Activated naive CD8-positive, alpha-beta T cell treated with anti-CD3 and anti-CD28 coated beads, Interleukin-2, amount 10 ng/mL, durations not matched to agents 7 days and 5 days (primary cell): ENCODE measurements around the gene RPP14. TPM values are rescaled to one million over a fixed set of nuclear protein-coding genes. Genes with fewer than 3 reads are reported as not detected.
"Not testable (repeated sequence)": the region's sequence is repeated elsewhere in the genome, so short reads cannot be mapped to it uniquely, and the experiment has no call there.

Experiments used
- ATAC-seq: fragments of 150-1000 bp; cut with Tn5 transposase; one replicate; pipeline ENCODE4 v1.10.0; 2021; ENCODE audit warnings: low read depth, moderate library complexity
- POLR2A ChIA-PET: fragments of 350-600 bp; sonication (Branson Sonifier 250); formaldehyde crosslinking; loops from one replicate; lab custom pipeline; 2021; ENCODE audit warnings: antibody characterized with exemption; lab: Charles Lee
- DNase-seq: peaks from one replicate; pipeline ENCODE4 v3.0.0; 2021
- H3K27ac Mint-ChIP-seq: one replicate; pipeline ENCODE4 v1.8.0; 2022; ENCODE audit warnings: mild to moderate bottlenecking, mixed read lengths
- H3K27me3 Mint-ChIP-seq: one replicate; pipeline ENCODE4 v1.8.0; 2022; ENCODE audit warnings: mild to moderate bottlenecking, moderate library complexity, mixed read lengths
- H3K36me3 Mint-ChIP-seq: one replicate; pipeline ENCODE4 v1.8.0; 2021; ENCODE audit warnings: mild to moderate bottlenecking, mixed read lengths
- H3K4me1 Mint-ChIP-seq: one replicate; pipeline ENCODE4 v1.8.0; 2021; ENCODE audit warnings: mixed read lengths
- H3K4me3 Mint-ChIP-seq: one replicate; pipeline ENCODE4 v1.8.0; 2022; ENCODE audit warnings: mild to moderate bottlenecking, moderate library complexity, mixed read lengths
- H3K9me3 Mint-ChIP-seq: one replicate; pipeline ENCODE4 v1.8.0; 2021; ENCODE audit warnings: mixed read lengths
- total RNA-seq, 2 experiments: library from RNA; stranded (reverse); gene quantifications; one replicate each; pipeline ENCODE4 v1.2.3, GENCODE V29; 2021

RPP14 gene
- 10 to 100 TPM; 13.9 to 14.4 TPM for total RNA-seq

- Mint-ChIP-seq H3K9me3 (no peaks in the 10 kb centered on the region), H3K4me1 (peaks cover 22% of the 10 kb centered on the region), H3K27me3 (peaks cover 18% of the 10 kb centered on the region), H3K4me3 (peak within 1 kb of the TSS; percentile 97), H3K27ac (peak within 1 kb of the TSS; percentile 100), H3K36me3 (peaks cover 8% of the 10 kb centered on the region)
- peak; percentile 99 for DNase-seq
- POLR2A ChIA-PET: interaction anchor here (0.6 to 1.8 kb wide), 17 partner anchors 10 to 550 kb away, joined by 3 to 13 read pairs (median 4); partner anchors contain the start of genes ABHD6, KCTD6, PDHB and PXK
- peak; percentile 89 for ATAC-seq
These were observed at the start of gene RPP14, which contains the start of gene HTD2 for GRCh38 chr3:58305882-58306711. Gene RPP14, plus strand, starts transcription at chr3:58306245. Its CDS starts 4,085 bp downstream, at chr3:58310330. Gene HTD2, plus strand, starts transcription at chr3:58306520. Its CDS starts 11,094 bp downstream, at chr3:58317614.

GRCh38 chr3:58256511-58256910 lies 49.5 kb upstream of the RPP14 start:
- H3K4me1 Mint-ChIP-seq: peaks cover 8% of the 10 kb centered on the region
- no peak overlapping the region for H3K27ac Mint-ChIP-seq
- DNase-seq (no peak), ATAC-seq (no peak)
- POLR2A ChIA-PET: no interaction called here
- H3K9me3 Mint-ChIP-seq: no peaks in the 10 kb centered on the region
- H3K4me3 Mint-ChIP-seq: no peak overlapping the region
- peaks cover 5% of the 10 kb centered on the region for H3K36me3 Mint-ChIP-seq
- no peaks in the 10 kb centered on the region for H3K27me3 Mint-ChIP-seq

GRCh38 chr3:58258392-58259055 lies 47.5 kb upstream of the RPP14 start:
- POLR2A ChIA-PET: no interaction called here
- Mint-ChIP-seq H3K4me3 (no peak overlapping the region), H3K36me3 (peaks cover 7% of the 10 kb centered on the region), H3K27ac (no peak overlapping the region), H3K27me3 (no peaks in the 10 kb centered on the region), H3K4me1 (peaks cover 6% of the 10 kb centered on the region), H3K9me3 (no peaks in the 10 kb centered on the region)
- no peak for DNase-seq
- no peak for ATAC-seq

GRCh38 chr3:58260261-58260731 lies 45.7 kb upstream of the RPP14 start:
- H3K36me3 Mint-ChIP-seq: peaks cover 7% of the 10 kb centered on the region
- ATAC-seq: peak; percentile 67
- H3K27me3 Mint-ChIP-seq: no peaks in the 10 kb centered on the region
- POLR2A ChIA-PET: no interaction called here
- no peaks in the 10 kb centered on the region for H3K9me3 Mint-ChIP-seq
- no peak overlapping the region for H3K27ac Mint-ChIP-seq
- no peak for DNase-seq
- peaks cover 6% of the 10 kb centered on the region for H3K4me1 Mint-ChIP-seq
- no peak overlapping the region for H3K4me3 Mint-ChIP-seq

- H3K36me3 Mint-ChIP-seq: peaks cover 7% of the 10 kb centered on the region
- no peak overlapping the region for H3K27ac Mint-ChIP-seq
- peaks cover 6% of the 10 kb centered on the region for H3K4me1 Mint-ChIP-seq
- POLR2A ChIA-PET: no interaction called here
- H3K9me3 Mint-ChIP-seq: no peaks in the 10 kb centered on the region
- DNase-seq (no peak), ATAC-seq (peak; percentile 14)
- H3K27me3 Mint-ChIP-seq: no peaks in the 10 kb centered on the region
- no peak overlapping the region for H3K4me3 Mint-ChIP-seq
These were observed 45.3 kb upstream of the RPP14 start for GRCh38 chr3:58260733-58261132.

GRCh38 chr3:58261954-58262666 lies 43.9 kb upstream of the RPP14 start:
- POLR2A ChIA-PET: no interaction called here
- Mint-ChIP-seq H3K4me3 (no peak overlapping the region), H3K4me1 (peaks cover 6% of the 10 kb centered on the region), H3K36me3 (peaks cover 5% of the 10 kb centered on the region), H3K9me3 (no peaks in the 10 kb centered on the region), H3K27me3 (no peaks in the 10 kb centered on the region), H3K27ac (no peak overlapping the region)
- ATAC-seq: no peak
- DNase-seq: no peak

GRCh38 chr3:58266577-58266976 lies 39.5 kb upstream of the RPP14 start:
- H3K27me3 Mint-ChIP-seq: no peaks in the 10 kb centered on the region
- peaks cover 4% of the 10 kb centered on the region for H3K36me3 Mint-ChIP-seq
- no peak overlapping the region for H3K27ac Mint-ChIP-seq
- POLR2A ChIA-PET: no interaction called here
- H3K4me1 Mint-ChIP-seq: no peaks in the 10 kb centered on the region
- DNase-seq (no peak), ATAC-seq (no peak)
- H3K4me3 Mint-ChIP-seq: no peak overlapping the region
- no peaks in the 10 kb centered on the region for H3K9me3 Mint-ChIP-seq

GRCh38 chr3:58267543-58267942 lies 38.5 kb upstream of the RPP14 start:
- H3K4me3 Mint-ChIP-seq, POLR2A ChIA-PET, ATAC-seq, H3K9me3 Mint-ChIP-seq, H3K4me1 Mint-ChIP-seq, H3K27ac Mint-ChIP-seq, DNase-seq, H3K36me3 Mint-ChIP-seq, H3K27me3 Mint-ChIP-seq: not testable (repeated sequence)

- H3K9me3 Mint-ChIP-seq: no peaks in the 10 kb centered on the region
- no peak for ATAC-seq
- no peaks in the 10 kb centered on the region for H3K4me1 Mint-ChIP-seq
- no peaks in the 10 kb centered on the region for H3K27me3 Mint-ChIP-seq
- DNase-seq: no peak
- POLR2A ChIA-PET: no interaction called here
- H3K36me3 Mint-ChIP-seq: peaks cover 5% of the 10 kb centered on the region
- H3K4me3 Mint-ChIP-seq: no peak overlapping the region
- H3K27ac Mint-ChIP-seq: no peak overlapping the region
These were observed 36.7 kb upstream of the RPP14 start for GRCh38 chr3:58269356-58269755.

- H3K9me3 Mint-ChIP-seq: no peaks in the 10 kb centered on the region
- DNase-seq (no peak), ATAC-seq (no peak)
- H3K4me3 Mint-ChIP-seq: no peak overlapping the region
- H3K27ac Mint-ChIP-seq: no peak overlapping the region
- no peaks in the 10 kb centered on the region for H3K4me1 Mint-ChIP-seq
- H3K36me3 Mint-ChIP-seq: peaks cover 8% of the 10 kb centered on the region
- no peaks in the 10 kb centered on the region for H3K27me3 Mint-ChIP-seq
- POLR2A ChIA-PET: no interaction called here
These were observed 35.6 kb upstream of the RPP14 start for GRCh38 chr3:58270485-58270884.

GRCh38 chr3:58271901-58272501 lies 34.0 kb upstream of the RPP14 start:
- Mint-ChIP-seq H3K4me3 (no peak overlapping the region), H3K9me3 (peaks cover 4% of the 10 kb centered on the region), H3K36me3 (peaks cover 13% of the 10 kb centered on the region), H3K4me1 (no peaks in the 10 kb centered on the region), H3K27me3 (no peaks in the 10 kb centered on the region), H3K27ac (no peak overlapping the region)
- POLR2A ChIA-PET: no interaction called here
- DNase-seq (no peak), ATAC-seq (no peak)

- POLR2A ChIA-PET: no interaction called here
- H3K36me3 Mint-ChIP-seq: peaks cover 17% of the 10 kb centered on the region
- H3K27ac Mint-ChIP-seq: no peak overlapping the region
- no peak for ATAC-seq
- no peaks in the 10 kb centered on the region for H3K27me3 Mint-ChIP-seq
- H3K4me3 Mint-ChIP-seq: no peak overlapping the region
- no peaks in the 10 kb centered on the region for H3K4me1 Mint-ChIP-seq
- H3K9me3 Mint-ChIP-seq: peaks cover 7% of the 10 kb centered on the region
- no peak for DNase-seq
These were observed 33.2 kb upstream of the RPP14 start for GRCh38 chr3:58272891-58273290.

- H3K36me3 Mint-ChIP-seq: peaks cover 20% of the 10 kb centered on the region
- ATAC-seq, DNase-seq, H3K27me3 Mint-ChIP-seq, POLR2A ChIA-PET, H3K4me1 Mint-ChIP-seq, H3K27ac Mint-ChIP-seq, H3K9me3 Mint-ChIP-seq, H3K4me3 Mint-ChIP-seq: not testable (repeated sequence)
These were observed 32.7 kb upstream of the RPP14 start for GRCh38 chr3:58273362-58273761.
